Epithelial cell of esophagus (primary cell): ENCODE measurements around the gene CCL25.

Source experiments
- DNase-seq: peaks from one replicate; pipeline ENCODE4 v3.0.0; 2010; ENCODE audit warnings: low read depth
- H3K4me3 ChIP-seq: 2 replicates; pipeline ENCODE4 v1.5.1; 2011; ENCODE audit warnings: mild to moderate bottlenecking, low read length, control low read depth
- TF ChIP-seq, protein P1 (sequence below): IDR thresholded peaks from 2 replicates; pipeline ENCODE4 v1.5.1; 2011; ENCODE audit warnings: low read depth, mild to moderate bottlenecking, low read length, control low read depth, inconsistent platforms; ENCODE audit not compliant: insufficient read depth; ENCODE audit errors: missing control alignments

CCL25 gene

DNA sequence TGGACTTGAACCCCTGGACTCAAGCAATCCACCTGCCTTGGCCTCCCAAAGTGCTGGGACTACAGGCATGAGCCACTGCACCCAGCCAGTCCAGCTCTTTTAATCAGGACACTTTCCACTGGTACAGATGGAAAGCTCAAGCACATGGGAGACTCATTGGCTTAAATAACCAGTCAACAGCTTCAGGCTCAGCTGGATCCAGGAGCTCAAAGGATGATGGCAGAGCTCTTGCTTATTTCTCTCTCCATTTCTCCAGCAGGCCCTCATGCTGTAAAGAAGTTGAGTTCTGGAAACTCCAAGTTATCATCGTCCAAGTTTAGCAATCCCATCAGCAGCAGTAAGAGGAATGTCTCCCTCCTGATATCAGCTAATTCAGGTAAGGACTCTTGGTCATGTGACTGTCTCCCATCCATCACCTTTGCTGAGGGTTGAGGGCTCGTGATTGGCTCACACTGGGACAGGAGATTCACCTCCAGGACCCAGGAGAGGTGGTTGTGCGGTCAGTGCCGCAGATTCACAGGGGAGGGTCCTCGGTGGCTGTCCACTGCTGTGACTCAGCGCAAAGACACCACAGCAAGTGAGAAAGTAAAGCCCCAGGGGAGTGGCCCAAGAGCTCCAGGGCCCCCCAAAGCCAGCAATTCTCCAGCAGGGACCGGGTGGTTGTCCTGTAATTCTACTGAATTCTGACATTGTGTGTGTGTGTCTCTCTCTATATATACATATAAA is 5.1 kb downstream of the CCL25 start:
- H3K4me3 ChIP-seq: no peak overlapping the region
- DNase-seq: no peak
- TF ChIP-seq, protein P1, sequence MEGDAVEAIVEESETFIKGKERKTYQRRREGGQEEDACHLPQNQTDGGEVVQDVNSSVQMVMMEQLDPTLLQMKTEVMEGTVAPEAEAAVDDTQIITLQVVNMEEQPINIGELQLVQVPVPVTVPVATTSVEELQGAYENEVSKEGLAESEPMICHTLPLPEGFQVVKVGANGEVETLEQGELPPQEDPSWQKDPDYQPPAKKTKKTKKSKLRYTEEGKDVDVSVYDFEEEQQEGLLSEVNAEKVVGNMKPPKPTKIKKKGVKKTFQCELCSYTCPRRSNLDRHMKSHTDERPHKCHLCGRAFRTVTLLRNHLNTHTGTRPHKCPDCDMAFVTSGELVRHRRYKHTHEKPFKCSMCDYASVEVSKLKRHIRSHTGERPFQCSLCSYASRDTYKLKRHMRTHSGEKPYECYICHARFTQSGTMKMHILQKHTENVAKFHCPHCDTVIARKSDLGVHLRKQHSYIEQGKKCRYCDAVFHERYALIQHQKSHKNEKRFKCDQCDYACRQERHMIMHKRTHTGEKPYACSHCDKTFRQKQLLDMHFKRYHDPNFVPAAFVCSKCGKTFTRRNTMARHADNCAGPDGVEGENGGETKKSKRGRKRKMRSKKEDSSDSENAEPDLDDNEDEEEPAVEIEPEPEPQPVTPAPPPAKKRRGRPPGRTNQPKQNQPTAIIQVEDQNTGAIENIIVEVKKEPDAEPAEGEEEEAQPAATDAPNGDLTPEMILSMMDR: no peak

DNA sequence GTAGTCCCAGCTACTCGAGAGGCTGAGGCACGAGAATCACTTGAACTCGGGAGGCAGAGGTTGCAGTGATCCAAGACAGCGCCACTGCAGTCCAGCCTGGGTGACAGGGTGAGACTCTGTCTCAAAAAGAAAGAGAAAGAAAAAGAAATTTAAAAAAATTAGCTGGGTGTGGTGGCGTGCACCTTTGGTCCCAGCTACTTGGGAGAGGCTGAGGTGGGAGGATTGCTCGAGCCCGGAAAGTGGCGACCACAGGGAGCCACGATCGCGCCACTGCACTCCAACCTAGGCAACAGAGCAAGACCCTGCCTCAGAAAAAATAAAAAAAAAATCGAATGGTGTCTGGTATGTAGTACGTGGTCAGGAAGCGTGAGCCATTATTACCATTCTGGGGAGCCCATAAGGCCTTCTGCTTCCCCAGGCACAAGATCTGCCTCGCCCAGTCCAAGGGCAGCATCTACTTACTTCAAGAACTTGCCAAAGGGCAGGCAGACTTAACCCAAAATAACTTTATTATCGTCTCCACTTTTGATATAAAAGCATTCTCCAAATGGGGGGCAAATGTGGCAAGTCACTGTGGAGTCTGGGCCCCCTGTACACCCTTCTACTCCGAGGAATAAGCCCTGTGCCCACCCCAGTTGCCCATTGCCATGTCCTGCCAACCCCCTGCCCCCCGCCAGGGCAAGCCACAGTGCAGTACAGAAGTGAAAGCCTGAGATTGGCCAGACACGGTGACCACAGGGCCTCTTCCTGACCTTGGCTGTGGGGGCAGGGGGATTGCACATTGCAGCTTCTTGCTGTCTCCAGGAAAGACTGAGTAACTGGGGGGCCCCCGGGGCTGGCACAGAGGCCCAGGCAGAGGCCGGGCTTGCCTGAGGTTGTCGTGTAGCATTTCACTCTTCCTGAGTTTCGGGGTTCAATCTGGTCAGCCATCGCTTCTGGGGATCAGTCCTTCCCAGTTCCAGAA is 12.6 kb downstream of the CCL25 start:
- no peak for DNase-seq
- TF ChIP-seq, protein P1: no peak
- no peak overlapping the region for H3K4me3 ChIP-seq

DNA sequence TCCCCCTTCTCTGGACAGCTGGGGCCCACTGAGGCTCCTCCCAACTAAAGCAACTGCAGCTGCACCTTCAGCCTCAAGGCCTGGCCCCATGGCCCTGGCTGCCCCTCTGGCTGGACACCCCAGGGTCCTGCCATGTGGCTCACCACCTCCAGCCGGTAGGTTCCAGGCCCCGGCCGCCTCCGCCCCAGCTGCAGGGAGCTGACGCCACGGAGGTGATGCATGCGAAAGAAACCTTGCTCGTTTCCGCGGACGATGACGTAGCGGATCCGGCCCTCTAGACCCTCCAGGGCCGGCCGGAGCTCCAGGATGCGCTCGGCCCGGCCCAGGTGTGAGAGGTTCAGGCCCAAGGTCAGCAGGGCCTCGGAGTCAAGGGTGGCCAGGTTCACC is 13.3 kb downstream of the CCL25 start:
- no peak overlapping the region for H3K4me3 ChIP-seq
- DNase-seq: no peak
- TF ChIP-seq, protein P1: no peak

DNA sequence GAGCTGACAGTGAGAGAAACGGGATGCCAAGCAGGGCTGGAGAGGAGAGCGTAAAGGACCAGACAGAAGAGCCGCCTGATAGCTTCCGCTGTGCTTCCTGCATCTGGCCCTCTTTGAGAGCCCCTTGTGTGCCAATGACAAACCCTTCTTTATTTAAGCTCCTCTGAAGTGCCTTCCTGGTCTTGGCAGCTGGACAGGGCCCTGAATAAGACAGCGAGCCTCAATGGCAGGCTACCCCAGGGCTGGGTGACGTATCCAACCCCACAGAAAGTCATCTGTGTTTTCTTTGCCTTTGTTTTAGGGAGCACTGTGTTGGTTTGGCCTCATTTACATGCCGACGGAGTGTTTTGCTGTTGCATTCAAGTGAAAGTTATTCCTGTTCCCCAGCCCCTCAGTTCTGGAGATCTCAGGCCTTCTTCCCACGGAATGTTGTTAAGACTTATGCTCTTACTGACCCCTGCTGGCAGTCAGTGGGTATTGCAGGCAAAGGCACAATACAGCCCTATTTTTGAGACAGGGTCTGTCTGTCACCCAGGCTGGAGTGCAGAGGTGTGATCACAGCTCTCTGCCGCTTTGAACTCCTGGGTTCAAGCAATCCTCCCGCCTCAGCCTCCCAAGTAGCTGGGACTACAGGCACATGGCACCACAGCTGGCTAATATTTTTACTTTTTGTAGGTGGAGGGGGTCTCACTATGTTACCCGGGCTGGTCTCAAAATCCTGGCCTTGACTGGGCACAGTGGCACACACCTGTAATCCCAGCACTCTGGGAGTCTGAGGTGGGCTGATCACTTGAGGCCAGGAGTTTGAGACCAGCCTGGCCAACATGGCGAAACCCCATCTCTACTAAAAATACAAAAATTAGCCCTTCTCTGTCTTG is 16.8 kb downstream of the CCL25 start:
- TF ChIP-seq, protein P1: peak; percentile 37
- DNase-seq: no peak
- H3K4me3 ChIP-seq: no peak overlapping the region

DNA sequence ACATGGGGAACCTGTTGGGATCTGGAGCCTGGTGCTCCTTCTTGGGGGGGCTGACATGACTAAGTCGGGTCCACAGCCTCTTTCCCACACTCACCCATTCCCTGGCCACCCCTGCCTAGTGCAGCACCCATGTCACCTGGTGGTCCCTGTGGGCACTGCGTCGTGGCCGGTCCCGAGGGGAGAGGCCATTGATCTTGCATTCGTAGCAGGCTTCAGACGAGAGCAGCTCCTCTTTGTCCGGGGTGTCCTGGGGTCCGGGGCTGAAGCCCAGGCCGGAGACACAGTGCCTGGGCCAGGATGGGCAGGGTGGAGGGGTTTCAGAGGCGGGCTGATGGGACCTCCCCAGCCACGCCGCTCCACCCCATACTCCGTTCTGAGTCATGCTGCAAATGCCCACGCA is 19.4 kb downstream of the CCL25 start:
- TF ChIP-seq, protein P1: no peak
- DNase-seq: no peak
- H3K4me3 ChIP-seq: no peak overlapping the region

DNA sequence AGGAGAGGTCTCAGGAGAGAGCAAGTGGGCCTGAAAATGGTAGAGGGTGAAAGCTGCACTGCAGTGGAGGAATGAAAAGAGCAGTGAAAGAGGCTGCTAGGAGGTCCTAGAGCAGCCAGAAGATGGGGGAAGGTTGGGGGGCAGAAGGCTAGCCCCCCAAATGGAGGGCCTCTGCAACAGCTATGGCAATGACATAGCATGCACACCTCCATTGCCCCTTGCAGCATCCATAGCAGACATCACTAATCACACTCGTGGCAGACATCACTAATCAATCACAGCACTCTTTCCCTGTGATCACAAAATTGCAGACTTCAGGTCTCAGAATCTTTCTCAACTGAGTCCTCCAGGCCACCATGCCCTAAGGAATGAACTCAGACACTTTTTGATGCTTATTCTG is 21.9 kb downstream of the CCL25 start:
- no peak for DNase-seq
- H3K4me3 ChIP-seq: no peak overlapping the region
- TF ChIP-seq, protein P1: no peak
